HL-60/S4 (cell line): ENCODE results near the gene GGPS1.
"Not testable (repeated sequence)": the region's sequence is repeated elsewhere in the genome, so short reads cannot be mapped to it uniquely, and the experiment has no call there.

ENCODE experiments used
- in situ Hi-C: fragments of 300-500 bp; cut with MboI; formaldehyde crosslinking; loops from 2 replicates; pipeline ENCODE4 v1.14.3; 2022; ENCODE audit warnings: low sequenced_read_pairs

Gene GGPS1

DNA sequence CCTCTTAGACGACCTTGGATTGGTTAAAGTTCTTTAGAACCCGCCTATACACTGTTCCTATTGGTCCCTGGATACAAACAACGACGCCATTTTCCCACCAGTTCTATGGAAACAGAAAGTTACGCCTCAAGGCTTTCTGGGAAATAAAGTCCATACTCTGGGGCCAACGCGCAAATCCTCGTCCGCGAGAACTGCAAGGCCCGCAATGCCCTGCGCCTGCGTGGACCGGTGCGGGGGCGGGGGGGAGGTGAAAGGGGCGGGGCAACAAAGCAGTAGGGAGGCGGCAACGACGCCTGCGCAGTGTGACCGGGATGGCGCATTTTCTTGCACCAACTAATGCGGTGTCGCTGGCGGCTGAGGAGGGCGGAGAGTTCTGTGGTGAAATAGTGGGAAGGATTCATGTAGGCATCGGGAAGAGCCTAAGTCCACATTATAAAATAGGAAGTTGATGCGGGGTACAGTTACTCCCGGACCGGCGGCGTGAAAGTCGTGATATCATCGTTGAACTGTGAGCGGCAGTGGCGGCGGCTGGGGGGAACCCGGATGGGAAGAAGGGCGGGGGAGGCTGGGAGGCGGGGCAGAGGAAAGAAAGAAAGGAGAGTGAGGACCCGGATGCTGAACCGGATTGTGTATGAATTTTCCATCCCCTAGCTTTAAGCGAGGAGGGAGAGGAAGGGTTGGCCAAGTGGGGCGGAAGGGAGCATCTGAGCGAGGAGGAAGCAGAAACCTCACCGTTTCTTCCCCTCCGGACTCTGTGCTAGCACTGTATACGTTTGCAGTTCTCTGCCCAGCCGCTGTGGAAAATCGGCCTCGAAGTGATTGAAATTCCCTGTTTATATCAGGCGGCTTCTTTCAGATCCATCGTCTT is at the start of gene GGPS1:
Gene GGPS1 (plus strand): TSS at position 300 of the 868 bp plus-strand sequence. CDS start 6,695 bp downstream, outside the sequence.
- in situ Hi-C loops, result no loop called here

DNA sequence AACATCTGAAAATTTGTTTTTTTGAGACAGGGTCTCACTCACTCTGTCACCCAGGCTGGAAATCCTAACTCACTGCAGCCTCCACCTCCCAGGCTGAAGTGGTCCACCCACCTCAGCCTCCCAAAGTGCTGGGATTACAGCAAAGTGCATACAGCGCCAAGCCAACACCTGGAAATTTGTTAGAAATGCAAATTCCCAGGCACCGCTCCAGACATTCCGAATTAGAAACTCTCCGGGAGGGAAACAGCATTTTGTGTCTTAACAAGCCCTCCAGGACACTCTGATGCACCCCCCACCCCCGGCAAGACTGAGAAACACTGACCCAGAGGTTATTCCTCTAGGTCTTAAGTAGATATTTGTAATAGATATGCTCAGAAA is 49.5 kb upstream of the GGPS1 start:
- in situ Hi-C loops, result no loop called here

DNA sequence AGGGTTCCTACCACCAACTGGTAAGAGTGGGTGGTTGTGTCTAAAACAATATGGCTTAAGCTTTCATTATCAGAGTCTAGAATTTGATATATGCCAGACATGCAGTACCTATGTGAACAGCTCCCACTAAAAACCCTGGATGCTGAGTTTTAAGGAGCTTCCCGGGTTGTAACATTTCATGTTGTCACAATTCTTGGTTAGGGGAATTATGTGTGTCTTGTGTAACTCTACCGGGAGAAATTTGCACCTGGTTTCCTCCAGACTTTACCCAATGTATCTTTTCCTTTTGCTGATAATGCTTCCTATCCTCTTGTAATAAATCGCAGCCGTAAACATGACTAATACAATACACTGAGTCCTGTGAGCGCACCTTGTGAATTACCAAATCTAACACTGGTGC is 48.7 kb upstream of the GGPS1 start:
- in situ Hi-C loops, result no loop called here

DNA sequence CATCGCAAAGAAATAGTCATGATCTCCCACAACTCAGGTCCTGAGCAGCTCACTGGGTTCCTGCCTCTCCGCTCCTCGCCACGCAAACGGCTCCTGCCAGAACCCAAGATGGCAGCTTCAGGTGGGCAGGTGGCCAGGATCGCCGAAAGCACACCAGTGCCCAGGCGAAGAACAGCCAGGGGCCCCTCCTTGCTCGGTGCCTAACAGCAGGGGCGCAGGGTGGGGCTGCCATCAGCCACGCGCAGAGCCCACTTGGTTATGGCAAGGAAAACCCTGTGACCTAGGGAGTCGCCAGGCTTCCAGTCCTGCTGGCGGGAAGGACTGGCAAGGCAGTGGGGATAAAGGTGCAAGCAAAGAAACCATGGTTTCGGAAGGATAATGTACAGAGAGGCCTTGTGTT is 47.9 kb upstream of the GGPS1 start:
- in situ Hi-C loops, result no loop called here

DNA sequence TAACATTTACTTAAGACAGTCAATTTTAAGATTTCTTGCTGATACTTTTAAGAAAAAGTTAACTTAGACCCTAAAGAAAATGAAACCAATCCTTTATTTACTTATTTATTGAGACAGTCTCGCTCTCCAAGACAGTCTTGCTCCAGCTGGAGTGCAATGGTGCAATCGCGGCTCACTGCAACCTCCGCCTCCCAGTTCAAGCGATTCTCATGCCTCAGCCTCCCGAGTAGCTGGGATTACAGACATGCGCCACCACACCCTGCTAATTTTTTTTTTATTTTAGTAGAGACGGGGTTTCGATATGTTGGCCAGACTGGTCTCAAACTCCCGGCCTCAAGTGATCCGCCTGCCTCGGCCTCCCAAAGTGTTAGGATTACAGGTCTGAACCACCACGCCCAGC is 44.7 kb upstream of the GGPS1 start:
- in situ Hi-C loops, result not testable (repeated sequence)

DNA sequence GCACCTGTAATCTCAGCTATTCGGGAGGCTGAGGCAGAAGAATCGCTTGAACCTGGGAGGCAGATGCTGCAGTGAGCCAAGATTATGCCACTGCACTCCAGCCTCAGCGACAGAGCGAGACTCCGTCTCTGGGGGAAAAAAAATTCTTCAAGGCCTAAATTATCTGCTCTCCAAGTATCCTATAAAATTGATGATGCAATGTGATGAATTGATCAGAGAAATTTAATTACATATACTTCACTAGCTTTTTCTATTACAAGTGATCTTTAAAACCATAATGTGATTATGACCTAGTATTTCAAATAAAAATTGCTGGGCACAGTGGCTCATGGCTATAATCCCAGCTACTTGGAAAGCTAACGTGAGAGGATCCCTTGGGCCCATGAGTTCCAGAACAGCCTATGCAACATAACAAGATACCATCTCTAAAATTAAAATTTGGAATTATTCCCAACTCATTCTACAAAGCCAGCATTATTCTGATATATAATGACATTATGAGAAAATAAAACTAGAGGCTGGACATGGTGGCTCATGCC is 44.1 kb upstream of the GGPS1 start:
- in situ Hi-C loops, result no loop called here

DNA sequence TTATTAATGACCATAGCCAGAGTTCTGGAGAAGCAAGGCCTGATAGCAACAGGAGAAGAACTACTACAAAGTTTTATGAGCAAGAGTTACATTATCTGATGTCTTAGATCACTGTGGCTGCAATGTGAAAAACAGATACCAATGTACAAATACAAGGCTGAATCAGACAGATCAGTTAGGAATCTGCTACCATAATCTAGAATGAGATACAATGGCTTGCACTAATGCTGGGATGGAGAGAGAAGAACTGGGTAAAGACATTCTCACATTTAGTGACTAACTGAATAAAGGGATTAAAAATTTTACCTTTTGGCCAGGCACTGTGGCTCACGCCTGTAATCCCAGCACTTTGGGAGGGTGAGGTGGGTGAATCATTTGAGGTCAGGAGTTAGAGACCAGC is 41.7 kb upstream of the GGPS1 start:
- in situ Hi-C loops, result no loop called here

DNA sequence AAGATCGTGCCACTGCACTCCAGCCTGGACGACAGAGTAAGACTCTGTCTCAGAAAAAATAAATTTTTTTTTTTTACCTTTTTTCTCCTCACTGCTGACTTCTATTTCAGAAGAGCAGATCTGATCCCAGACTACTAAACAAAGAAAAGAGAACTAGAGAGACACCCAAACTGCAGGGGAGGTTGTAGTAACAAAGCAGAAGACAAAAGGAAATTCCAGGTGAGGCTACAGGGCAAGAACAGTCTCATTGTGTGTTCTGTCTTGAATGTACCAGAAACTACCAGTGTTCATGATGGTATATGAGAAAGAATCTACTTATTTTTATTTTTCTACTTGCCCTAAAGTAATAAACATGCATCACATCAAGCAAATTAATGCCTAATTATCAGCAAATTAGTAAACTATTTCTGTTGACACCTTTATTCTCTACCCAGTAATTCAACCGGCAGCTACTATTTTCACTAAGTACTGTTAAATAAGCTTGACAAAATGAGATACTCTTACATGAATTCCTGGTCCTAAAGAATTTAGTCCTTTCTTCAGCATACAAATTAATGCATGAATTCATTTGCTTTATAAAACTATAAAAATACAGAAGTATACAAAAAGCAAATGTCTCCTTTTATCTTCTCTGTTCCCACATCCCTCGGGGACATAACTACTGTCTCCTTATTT is 41.0 kb upstream of the GGPS1 start:
- in situ Hi-C loops, result no loop called here

DNA sequence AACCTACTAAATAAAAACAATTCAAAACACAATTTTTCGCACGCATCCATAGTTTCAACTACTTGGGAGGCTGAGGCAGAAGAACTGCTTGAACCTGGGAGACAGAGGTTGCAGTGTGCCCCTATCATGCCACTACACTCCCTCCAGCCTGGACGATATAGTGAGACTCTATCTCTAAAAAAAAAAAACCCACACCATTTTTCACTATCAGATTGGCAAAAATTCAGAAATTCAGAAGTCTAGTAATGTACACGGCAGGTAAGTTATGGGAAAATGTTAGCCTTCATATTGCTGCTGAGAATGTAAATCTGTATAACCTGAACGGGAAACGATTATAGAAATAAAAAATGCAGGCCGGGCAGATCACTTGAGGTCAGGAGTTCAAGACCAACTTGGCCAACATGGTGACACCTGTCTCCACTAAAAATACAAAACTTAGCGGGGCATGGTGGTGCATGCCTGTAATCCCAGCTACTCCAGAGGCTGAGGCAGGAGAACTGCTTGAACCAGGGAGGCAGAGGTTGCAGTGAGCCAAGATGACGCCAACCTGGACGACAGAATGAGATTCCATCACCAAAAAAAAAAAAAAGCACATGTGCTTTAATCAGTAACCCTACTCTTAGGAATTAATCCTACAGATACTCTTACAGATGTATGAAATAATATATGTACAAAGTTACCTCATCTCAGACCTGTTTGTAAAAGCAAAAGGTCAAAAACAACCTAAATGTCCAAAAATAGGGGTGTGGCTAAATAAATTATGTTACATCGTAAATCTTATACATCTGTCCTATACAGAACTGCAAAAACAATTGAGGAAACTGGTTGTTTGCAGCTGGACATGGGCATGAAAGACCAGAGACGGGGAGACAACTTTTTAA is 38.3 kb upstream of the GGPS1 start:
- in situ Hi-C loops, result no loop called here

DNA sequence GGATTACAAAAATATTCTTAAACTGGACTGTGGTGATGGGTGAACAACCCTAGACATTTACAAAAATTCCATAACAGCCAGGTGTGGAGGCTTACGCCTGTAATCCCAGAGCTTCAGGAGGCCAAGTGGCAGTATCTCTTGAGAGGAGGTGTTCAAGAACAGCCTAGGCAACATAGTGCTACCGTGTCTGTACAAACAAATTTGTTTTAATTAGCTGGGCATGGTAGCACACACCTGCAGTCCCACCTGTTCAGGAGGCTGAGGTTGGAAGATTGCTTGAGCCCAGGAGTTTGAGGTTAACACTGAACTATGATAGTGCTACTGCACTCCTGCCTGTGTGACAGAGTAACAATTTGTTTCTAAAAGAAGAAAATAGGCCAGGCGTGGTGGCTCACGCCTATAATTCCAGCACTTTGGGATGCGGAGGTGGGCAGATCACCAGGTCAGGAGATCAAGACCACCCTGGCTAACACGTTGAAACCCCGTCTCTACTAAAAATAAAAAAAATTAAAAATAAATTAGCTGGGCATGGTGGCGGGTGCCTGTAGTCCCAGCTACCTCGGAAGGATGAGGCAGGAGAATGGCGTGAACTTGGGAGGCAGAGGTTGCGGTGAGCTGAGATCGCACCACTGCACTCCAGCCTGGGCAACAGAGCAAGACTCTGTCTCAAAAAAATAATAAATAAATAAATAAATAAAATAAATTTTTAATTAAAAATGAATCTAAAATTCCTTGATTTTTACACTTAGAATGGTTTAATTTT is 37.4 kb upstream of the GGPS1 start:
- in situ Hi-C loops, result no loop called here

DNA sequence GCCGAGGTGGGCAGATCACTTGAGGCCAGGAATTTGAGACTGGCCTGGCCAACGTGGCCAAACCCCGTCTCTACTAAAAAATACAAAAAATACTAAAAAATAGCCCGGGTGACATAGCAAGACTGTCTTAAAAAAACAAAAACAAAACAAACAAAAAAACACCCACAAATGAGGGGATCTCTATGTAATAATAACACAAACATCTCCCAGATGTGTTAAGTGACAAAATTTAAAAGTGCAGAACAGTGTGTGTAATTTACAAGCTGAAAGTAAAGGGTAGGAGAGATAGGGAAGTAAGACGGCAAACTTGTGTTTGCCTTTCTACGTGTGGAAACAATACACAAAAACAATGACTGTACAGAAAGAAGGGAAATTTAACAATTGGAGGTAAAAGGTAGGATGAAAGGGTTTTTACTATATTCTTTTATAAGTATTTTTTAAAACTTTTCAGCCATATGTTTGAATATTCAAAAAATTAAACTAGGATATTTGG is 36.7 kb upstream of the GGPS1 start:
- in situ Hi-C loops, result no loop called here

DNA sequence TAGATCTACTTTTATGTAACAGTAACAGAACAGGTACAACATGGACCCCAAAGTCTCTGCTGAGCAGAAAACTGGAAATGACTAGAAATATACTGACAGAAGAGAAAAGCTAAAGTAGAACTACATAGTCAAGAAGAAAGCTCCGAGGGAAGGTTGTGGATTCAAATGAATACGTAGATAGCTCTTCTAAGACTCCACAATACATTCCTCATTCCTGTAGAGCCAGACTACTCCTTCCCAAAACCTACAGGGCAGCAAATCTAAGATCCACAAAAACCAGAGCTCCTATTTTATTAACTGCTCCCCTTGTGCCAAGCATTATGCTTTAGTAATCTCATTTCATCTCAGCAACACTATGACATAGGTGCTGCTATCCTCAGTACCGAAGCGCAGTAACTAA is 35.6 kb upstream of the GGPS1 start:
- in situ Hi-C loops, result no loop called here

DNA sequence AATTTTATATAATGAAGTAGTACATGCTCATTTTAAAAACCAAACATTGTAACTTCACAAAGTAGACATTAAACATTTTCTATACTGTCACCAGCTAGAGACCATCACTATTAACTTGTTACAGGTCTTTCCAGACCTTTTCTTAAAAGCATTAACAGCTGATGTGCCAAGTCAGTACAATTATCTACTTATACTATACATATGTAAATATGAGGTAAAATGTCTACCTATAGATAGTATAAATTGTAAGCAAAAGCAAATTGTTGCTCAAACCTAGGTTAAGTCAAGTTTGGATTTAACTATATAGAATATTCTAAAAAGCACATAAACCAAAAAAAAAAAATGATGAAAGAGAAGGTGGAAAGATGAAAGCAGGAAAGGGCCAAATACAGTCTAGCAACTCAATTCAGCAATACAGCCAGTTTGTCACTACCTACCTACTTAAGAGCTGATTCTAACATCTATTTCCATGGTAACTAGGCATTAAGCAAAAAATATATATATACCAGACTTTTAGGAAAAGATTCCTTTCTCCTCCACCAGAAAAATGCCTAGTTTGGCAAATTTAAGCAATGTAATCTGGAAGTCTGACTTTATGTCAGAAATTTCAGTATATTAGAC is 34.9 kb upstream of the GGPS1 start:
- in situ Hi-C loops, result no loop called here

DNA sequence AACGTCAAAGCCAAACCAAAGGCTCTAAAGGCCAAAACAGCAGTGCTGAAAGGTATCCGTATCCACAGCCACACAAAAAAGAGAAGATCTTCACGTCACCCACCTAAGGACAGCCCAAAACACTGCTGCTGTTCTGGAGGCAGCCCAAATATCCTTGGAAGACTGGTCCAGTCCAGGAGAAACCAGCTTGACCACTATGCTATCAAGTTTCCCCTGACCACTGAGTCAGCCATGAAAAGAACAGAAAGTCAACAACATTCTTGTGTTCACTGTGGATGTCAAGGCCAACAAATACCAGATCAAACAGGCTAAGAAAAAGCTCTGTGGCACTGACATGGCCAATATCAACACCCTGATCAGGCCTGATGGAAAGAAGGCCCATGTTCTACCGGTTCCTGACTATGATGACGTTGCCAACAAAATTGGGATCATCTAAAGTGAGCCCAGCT is 32.4 kb upstream of the GGPS1 start:
- in situ Hi-C loops, result no loop called here

DNA sequence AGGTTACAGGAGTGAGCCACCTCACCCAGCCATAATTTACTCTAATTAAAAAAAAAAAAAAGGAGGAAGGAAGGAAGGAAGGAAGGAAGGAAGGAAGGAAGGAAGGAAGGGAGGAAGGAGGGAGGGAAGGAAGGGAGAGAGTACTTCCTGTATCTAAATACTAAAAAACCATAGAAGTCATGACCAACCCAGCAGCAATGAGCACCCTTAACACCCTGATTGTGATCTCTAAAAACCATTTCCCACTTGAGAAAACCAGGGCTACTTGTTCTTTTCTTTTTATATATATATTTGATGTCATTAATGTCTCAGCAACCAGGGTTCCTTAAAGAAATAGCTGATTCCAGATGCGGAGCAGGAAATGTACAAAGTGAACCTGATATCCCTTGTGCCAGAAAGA is 31.6 kb upstream of the GGPS1 start:
- in situ Hi-C loops, result no loop called here

DNA sequence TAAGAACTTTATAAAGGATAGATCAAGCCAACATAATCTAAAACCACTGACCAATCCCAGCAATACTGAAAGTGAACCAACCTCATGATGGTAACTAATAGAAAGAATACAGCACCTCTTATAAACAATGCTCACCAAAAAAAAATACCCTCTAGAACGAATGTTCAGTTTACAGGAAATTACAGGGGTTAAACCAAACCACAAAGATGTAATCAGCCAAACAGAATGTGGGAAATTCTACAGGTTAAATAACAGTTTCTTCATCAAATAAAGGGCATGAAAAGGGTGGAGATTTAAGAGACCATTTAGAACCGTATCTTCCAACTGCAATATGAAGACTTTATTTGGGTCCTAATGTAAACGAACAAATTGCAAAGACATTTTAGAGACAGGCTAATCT is 30.8 kb upstream of the GGPS1 start:
- in situ Hi-C loops, result no loop called here

DNA sequence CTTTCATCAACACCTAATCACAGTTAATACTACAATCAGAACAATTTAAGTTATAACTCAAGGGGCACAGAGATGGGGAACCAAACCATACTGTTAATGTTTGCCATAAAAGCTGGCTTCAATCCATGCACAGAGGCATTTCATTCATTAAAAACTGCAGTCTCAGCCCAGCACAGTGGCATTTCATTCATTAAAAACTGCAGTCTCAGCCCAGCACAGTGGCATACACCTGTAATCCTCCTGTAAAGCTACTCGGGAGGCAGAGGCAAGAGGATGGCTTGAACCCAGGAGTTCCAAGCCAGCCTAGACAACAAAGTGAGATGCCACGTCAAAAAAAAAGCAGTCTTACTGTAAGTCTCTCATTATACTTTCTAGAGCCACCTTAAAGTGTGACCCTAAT is 29.6 kb upstream of the GGPS1 start:
- in situ Hi-C loops, result no loop called here

DNA sequence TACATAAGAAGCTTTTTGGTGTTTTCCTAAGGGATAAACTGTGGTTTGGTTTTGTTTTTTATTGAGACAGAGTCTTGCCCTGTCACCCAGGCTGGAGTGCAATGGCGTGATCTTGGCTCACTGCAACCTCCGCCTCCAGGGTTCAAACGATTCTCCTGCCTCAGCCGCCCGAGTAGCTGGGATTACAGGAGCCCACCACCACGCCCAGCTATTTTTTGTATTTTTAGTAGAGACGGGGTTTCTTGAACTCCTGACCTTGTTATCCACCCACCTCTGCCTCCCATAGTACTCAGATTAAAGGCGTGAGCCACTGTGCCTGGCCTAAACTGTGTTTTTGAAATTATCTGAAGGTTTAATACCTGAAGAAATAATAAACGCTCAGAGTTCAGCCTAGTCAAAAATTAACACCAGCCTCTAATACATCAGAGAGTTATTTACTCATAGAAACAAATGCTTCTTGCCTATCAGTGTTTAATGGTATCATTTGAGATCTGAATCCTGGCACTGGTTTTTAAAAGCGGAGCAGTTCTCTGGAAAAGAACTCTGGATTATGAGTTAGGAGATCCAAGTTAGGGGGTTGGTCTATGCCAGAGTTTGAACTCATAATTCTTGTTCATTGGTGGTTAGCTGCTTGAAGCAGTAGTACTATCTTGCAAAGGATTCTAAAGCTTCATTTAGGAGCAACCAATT is 29.1 kb upstream of the GGPS1 start:
- in situ Hi-C loops, result no loop called here

DNA sequence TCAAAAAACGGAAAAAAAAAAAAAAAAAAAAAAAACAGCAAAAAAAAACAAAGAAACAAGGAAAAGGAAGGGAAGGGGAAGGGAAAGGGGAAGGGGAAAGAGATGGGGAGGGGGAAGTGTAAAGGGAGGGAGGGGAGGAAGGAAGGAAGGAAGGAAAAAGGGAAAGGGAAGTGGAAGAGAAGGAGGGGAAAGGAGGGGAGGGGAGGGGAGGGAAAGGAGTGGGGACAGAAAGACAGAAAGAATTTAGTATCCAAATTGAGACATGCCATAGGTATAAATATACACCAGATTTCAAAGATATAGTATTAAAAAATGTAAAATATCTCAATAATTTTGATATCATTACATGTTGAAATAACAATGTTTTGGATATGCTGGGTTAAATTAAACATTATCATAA is 26.2 kb upstream of the GGPS1 start:
- in situ Hi-C loops, result no loop called here
